OCI-LY3 (cell line): Measurements from ENCODE around the gene LCN2.

ENCODE experiments used
- H2AFZ ChIP-seq: fragments of 200-600, 300-600 bp; shearing (Covaris generic); 2 replicates; pipeline ENCODE4 v1.6.0; 2014; ENCODE audit warnings: antibody characterized with exemption, low read depth, low read length
- H3K27ac ChIP-seq: fragments of 200-600, 300-600 bp; sonication (generic); 2 replicates; pipeline ENCODE4 v1.5.1; 2014; ENCODE audit warnings: mild to moderate bottlenecking, low read length, moderate library complexity, mixed read lengths
- H3K27me3 ChIP-seq: fragments of 200-600, 300-600 bp; sonication (generic); 2 replicates; pipeline ENCODE4 v1.6.1; 2014; ENCODE audit warnings: low read depth, low read length, mixed read lengths
- H3K36me3 ChIP-seq: fragments of 200-600, 300-600 bp; sonication (generic); replicated peaks from 2 replicates; pipeline ENCODE3; 2014; ENCODE audit warnings: low read depth, low read length, mixed read lengths
- H3K4me1 ChIP-seq: fragments of 300-600, 200-600 bp; sonication (generic); 2 replicates; pipeline ENCODE4 v1.6.1; 2014; ENCODE audit warnings: low read length, mixed read lengths
- H3K4me2 ChIP-seq: fragments of 200-600, 300-600 bp; sonication (generic); 2 replicates; pipeline ENCODE4 v1.6.1; 2014; ENCODE audit warnings: low read length, mixed read lengths
- H3K4me3 ChIP-seq: fragments of 300-600, 200-600 bp; sonication (generic); 2 replicates; pipeline ENCODE4 v1.5.1; 2014; ENCODE audit warnings: antibody characterized with exemption, mild to moderate bottlenecking, low read length, moderate library complexity
- H3K79me2 ChIP-seq: fragments of 300-600, 200-600 bp; shearing (Covaris generic); 2 replicates; pipeline ENCODE4 v1.6.1; 2014; ENCODE audit warnings: mild to moderate bottlenecking, low read length, mixed read lengths
- H3K9ac ChIP-seq: fragments of 300-600, 200-600 bp; shearing (Covaris generic); 2 replicates; pipeline ENCODE4 v1.6.0; 2014; ENCODE audit warnings: mild to moderate bottlenecking, low read length, moderate library complexity
- H3K9me3 ChIP-seq: fragments of 200-600, 300-600 bp; shearing (Covaris generic); 2 replicates; pipeline ENCODE4 v1.6.1; 2014; ENCODE audit warnings: low read length, mixed read lengths; ENCODE audit not compliant: insufficient read depth
- H4K20me1 ChIP-seq: fragments of 200-600, 300-600 bp; sonication (generic); 2 replicates; pipeline ENCODE4 v1.6.1; 2016; ENCODE audit warnings: low read length, mixed read lengths; ENCODE audit not compliant: insufficient read depth
- CTCF ChIP-seq: fragments of 200-600, 300-600 bp; sonication (generic); IDR thresholded peaks from 2 replicates; pipeline ENCODE4 v1.5.1; 2014; ENCODE audit warnings: antibody characterized with exemption, low read length, low read depth
- EZH2phosphoT487 ChIP-seq: fragments of 200-600 bp; shearing (Covaris generic); IDR thresholded peaks from 2 replicates; pipeline ENCODE4 v1.6.1; 2018; ENCODE audit warnings: antibody characterized with exemption, mixed run types, low read depth

LCN2 gene

GRCh38 chr9:128124451-128124850 lies 24.8 kb upstream of the LCN2 start:
- peaks cover 21% of the 10 kb centered on the region for H3K36me3 ChIP-seq
- no peak overlapping the region for H3K9ac ChIP-seq
- H4K20me1 ChIP-seq: peaks cover 6% of the 10 kb centered on the region; the same call in 1 of the 2 replicates
- TF ChIP-seq CTCF: no peak
- TF ChIP-seq EZH2phosphoT487: no peak
- H3K4me2 ChIP-seq: peak overlapping the region; percentile 98
- peak overlapping the region; percentile 88 for H3K27ac ChIP-seq
- no peaks in the 10 kb centered on the region for H3K27me3 ChIP-seq
- no peak overlapping the region for H3K4me3 ChIP-seq
- peaks cover 37% of the 10 kb centered on the region for H3K79me2 ChIP-seq
- H2AFZ ChIP-seq: no peak overlapping the region
- H3K4me1 ChIP-seq: peaks cover 22% of the 10 kb centered on the region
- H3K9me3 ChIP-seq: no peaks in the 10 kb centered on the region

GRCh38 chr9:128124873-128125579 lies 24.2 kb upstream of the LCN2 start:
- Histone ChIP-seq H2AFZ (no peak overlapping the region), H3K9ac (peak overlapping the region; percentile 94), H3K79me2 (peaks cover 37% of the 10 kb centered on the region), H3K27ac (peak overlapping the region; percentile 88), H3K9me3 (no peaks in the 10 kb centered on the region), H3K4me2 (peak overlapping the region; percentile 98), H3K4me1 (peaks cover 22% of the 10 kb centered on the region), H3K4me3 (peak overlapping the region; percentile 87), H3K36me3 (peaks cover 20% of the 10 kb centered on the region), H3K27me3 (no peaks in the 10 kb centered on the region), H4K20me1 (peaks cover 6% of the 10 kb centered on the region; the same call in 1 of the 2 replicates)
- TF ChIP-seq EZH2phosphoT487: no peak
- peak; percentile 81 for TF ChIP-seq CTCF

GRCh38 chr9:128125580-128126354 lies 23.5 kb upstream of the LCN2 start:
- Histone ChIP-seq H3K36me3 (peaks cover 15% of the 10 kb centered on the region), H4K20me1 (peaks cover 6% of the 10 kb centered on the region; the same call in 1 of the 2 replicates), H3K79me2 (peaks cover 37% of the 10 kb centered on the region), H3K9me3 (no peaks in the 10 kb centered on the region), H2AFZ (no peak overlapping the region), H3K4me2 (peak overlapping the region; percentile 98), H3K27me3 (no peaks in the 10 kb centered on the region), H3K9ac (peak overlapping the region; percentile 94), H3K4me1 (peaks cover 22% of the 10 kb centered on the region), H3K4me3 (peak overlapping the region; percentile 87), H3K27ac (peak overlapping the region; percentile 88)
- TF ChIP-seq CTCF (no peak), EZH2phosphoT487 (no peak)

- peak within 1 kb of the TSS; percentile 94 for H3K9ac ChIP-seq
- H3K4me3 ChIP-seq: peak within 1 kb of the TSS; percentile 87
- TF ChIP-seq EZH2phosphoT487 (no peak), CTCF (no peak)
Measured at GRCh38 chr9:128127568-128127989, 21.7 kb upstream of the LCN2 start, which contains the start of gene PTGES2. Gene PTGES2, minus strand, starts transcription at chr9:128127729. Its CDS starts 12 bp downstream, at chr9:128127717.

More at GRCh38 chr9:128127568-128127989, 21.7 kb upstream of the LCN2 start, which contains the start of gene PTGES2:
- Histone ChIP-seq H3K27ac (peak within 1 kb of the TSS; percentile 88), H3K27me3 (0 out of 2 replicates have a peak, but pooled peaks cover 10% of the 10 kb centered on the region), H3K4me1 (peaks cover 22% of the 10 kb centered on the region), H3K9me3 (no peaks in the 10 kb centered on the region), H3K79me2 (peaks cover 37% of the 10 kb centered on the region), H3K4me2 (peak within 1 kb of the TSS; percentile 98), H2AFZ (peak within 1 kb of the TSS; percentile 88), H3K36me3 (peaks cover 12% of the 10 kb centered on the region), H4K20me1 (peaks cover 6% of the 10 kb centered on the region; the same call in 1 of the 2 replicates)
